ENCODE results near the gene POLN. TPM values are rescaled to one million over a fixed set of nuclear protein-coding genes. Genes with fewer than 3 reads are reported as not detected.
"Not testable (repeated sequence)": the region's sequence is repeated elsewhere in the genome, so short reads cannot be mapped to it uniquely, and the experiment has no call there.

The POLN gene
- total RNA-seq, 2 donors from 2014 or later: 1.6 to 2.8 TPM

DNA sequence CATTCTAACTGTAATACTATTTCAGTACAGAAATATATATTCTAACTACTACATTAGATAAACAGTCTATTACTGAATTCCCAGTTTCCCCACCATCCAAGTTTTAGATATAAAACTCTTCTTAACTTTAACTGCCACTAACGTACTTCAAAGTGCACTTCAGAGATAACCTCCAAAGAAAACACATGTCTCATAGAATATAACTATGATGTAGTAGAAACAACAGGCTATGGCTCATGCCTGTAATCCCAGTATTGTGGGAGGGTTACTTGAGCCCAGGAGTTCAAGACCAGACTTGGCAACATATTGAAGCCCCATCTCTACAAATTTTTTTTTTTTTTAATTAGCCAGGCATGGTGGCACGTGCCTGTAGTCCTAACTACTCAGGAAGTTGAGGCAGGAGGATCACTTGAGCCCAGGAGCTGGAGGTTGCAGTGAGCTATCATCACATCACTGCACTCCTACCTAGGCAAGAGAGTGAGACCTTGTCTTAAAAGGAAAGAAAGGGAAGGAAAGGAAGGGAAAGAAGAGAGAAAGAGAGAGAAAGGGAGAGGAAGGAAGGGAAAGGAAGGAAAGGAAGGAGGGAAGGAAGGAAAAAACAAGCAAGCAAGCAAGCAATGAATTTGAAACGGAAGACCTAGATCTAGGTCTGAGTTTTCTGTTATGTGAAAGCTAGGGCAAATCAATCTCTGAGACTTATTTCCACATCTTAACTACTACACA, 4.8 kb downstream of the POLN start:
- Histone ChIP-seq H3K27ac (no peak overlapping the region), H3K4me1 (peaks cover 7% of the 10 kb centered on the region), H3K36me3 (no peaks in the 10 kb centered on the region), H3K9me3 (no peaks in the 10 kb centered on the region), H3K9ac (ENCODE audit: low read depth in 2 of 2, low read length in 2 of 2) (no peak overlapping the region), H3K4me3 (no peak overlapping the region), H3K27me3 (no peaks in the 10 kb centered on the region)
- intact Hi-C loops (cut with DNase I): no loop called here
- no peak for TF ChIP-seq CTCF (IDR thresholded peaks at IDR 0.05)
- no peak for DNase-seq

DNA sequence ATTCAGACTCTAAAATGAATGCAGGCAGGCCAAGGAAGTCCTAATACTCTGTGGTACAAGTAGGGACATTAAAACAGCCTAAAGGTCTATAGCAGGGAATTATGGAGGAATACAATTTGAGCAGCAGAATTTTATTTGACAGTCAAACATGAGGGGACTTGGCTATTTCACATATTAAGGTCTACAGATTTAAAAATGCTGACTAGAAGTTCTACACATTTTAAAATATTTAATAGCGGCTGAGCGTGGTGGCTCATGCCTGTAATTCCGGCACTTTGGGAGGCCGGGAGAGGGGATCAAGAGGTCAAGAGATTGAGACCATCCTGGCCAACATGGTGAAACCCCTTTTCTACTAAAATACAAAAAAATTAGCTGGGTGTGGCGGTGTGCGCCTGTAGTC, 10.8 kb downstream of the POLN start:
- H3K9me3 ChIP-seq: no peaks in the 10 kb centered on the region
- no peak for DNase-seq
- no peak overlapping the region for H3K27ac ChIP-seq
- H3K4me1 ChIP-seq: no peaks in the 10 kb centered on the region
- TF ChIP-seq CTCF (IDR thresholded peaks at IDR 0.05): no peak
- intact Hi-C loops (cut with DNase I): no loop called here
- H3K9ac ChIP-seq (ENCODE audit: low read depth in 2 of 2, low read length in 2 of 2): no peak overlapping the region
- no peaks in the 10 kb centered on the region for H3K27me3 ChIP-seq
- H3K36me3 ChIP-seq: no peaks in the 10 kb centered on the region
- H3K4me3 ChIP-seq: no peak overlapping the region

- no peaks in the 10 kb centered on the region for H3K27me3 ChIP-seq
- H3K4me3 ChIP-seq: no peak overlapping the region
- no peak for DNase-seq
- H3K36me3 ChIP-seq: no peaks in the 10 kb centered on the region
- no peaks in the 10 kb centered on the region for H3K4me1 ChIP-seq
- no peak for TF ChIP-seq CTCF (IDR thresholded peaks at IDR 0.05)
- no peak overlapping the region for H3K9ac ChIP-seq (ENCODE audit: low read depth in 2 of 2, low read length in 2 of 2)
- intact Hi-C loops (cut with DNase I): no loop called here
- H3K27ac ChIP-seq: no peak overlapping the region
- no peaks in the 10 kb centered on the region for H3K9me3 ChIP-seq
These were observed 15.7 kb downstream of the POLN start for GRCh38 chr4:2226261-2226660.

GRCh38 chr4:2222838-2223237, 19.1 kb downstream of the POLN start:
- intact Hi-C loops (cut with DNase I): loop anchor here (5.0 kb wide), 1 partner anchor 219 kb away; no protein-coding TSS in a partner anchor

GRCh38 chr4:2221378-2221777, 20.5 kb downstream of the POLN start:
- not testable (repeated sequence) for DNase-seq; H3K36me3 ChIP-seq; H3K27ac ChIP-seq; H3K9ac ChIP-seq (ENCODE audit: low read depth in 2 of 2, low read length in 2 of 2); H3K4me3 ChIP-seq; H3K9me3 ChIP-seq; H3K27me3 ChIP-seq; H3K4me1 ChIP-seq
- intact Hi-C loops (cut with DNase I): loop anchor here (5.0 kb wide), 1 partner anchor 221 kb away; no protein-coding TSS in a partner anchor

More at GRCh38 chr4:2222838-2223237, 19.1 kb downstream of the POLN start:
- Histone ChIP-seq H3K27ac (no peak overlapping the region), H3K36me3 (no peaks in the 10 kb centered on the region), H3K4me3 (no peak overlapping the region), H3K9ac (ENCODE audit: low read depth in 2 of 2, low read length in 2 of 2) (no peak overlapping the region), H3K9me3 (no peaks in the 10 kb centered on the region), H3K4me1 (no peaks in the 10 kb centered on the region), H3K27me3 (no peaks in the 10 kb centered on the region)
- TF ChIP-seq CTCF (IDR thresholded peaks at IDR 0.05): no peak
- no peak for DNase-seq

GRCh38 chr4:2220016-2220630, 21.8 kb downstream of the POLN start:
- peak; percentile 75 for DNase-seq
- H3K4me3 ChIP-seq: no peak overlapping the region
- intact Hi-C loops (cut with DNase I): loop anchor here (5.0 kb wide), 1 partner anchor 222 kb away; no protein-coding TSS in a partner anchor
- H3K9me3 ChIP-seq: no peaks in the 10 kb centered on the region
- peak; percentile 79 for TF ChIP-seq CTCF (IDR thresholded peaks at IDR 0.05)
- H3K9ac ChIP-seq (ENCODE audit: low read depth in 2 of 2, low read length in 2 of 2): no peak overlapping the region
- H3K4me1 ChIP-seq: no peaks in the 10 kb centered on the region
- H3K27ac ChIP-seq: no peak overlapping the region
- no peaks in the 10 kb centered on the region for H3K36me3 ChIP-seq
- no peaks in the 10 kb centered on the region for H3K27me3 ChIP-seq
